ENCODE results near the gene SLC9A9.

- TF ChIP-seq CTCF (optimal IDR thresholded peaks at IDR 0.05 in 1 of 3, IDR thresholded peaks at IDR 0.05 in 1 of 3, conservative IDR thresholded peaks at IDR 0.05 in 1 of 3; ENCODE audit: extremely low read depth in 1 of 3, insufficient read depth in 2 of 3, low read length in 3 of 3) (no peak), EZH2 (IDR thresholded peaks at IDR 0.05; ENCODE audit: low read length) (no peak)
Observed at GRCh38 chr3:143770391-143770790, 77.9 kb downstream of the SLC9A9 start.

Measured in keratinocyte (primary cell).